H1 (cell line): Measurements from ENCODE around the gene RSU1. TPM values are rescaled to one million over a fixed set of nuclear protein-coding genes. Genes with fewer than 3 reads are reported as not detected.

Experiments used
- CTCF ChIA-PET: fragments of 300-600 bp; sonication (Branson Sonifier 250); formaldehyde crosslinking; loops from one replicate; lab custom pipeline; 2021; ENCODE audit not compliant: partially characterized antibody; lab: Charles Lee
- POLR2A ChIA-PET: fragments of 300-600 bp; sonication (Branson Sonifier 250); formaldehyde crosslinking; loops from one replicate; lab custom pipeline; 2021; ENCODE audit warnings: inconsistent platforms; ENCODE audit not compliant: partially characterized antibody; lab: Charles Lee
- DNase-seq, 2 experiments: peaks; one replicate each; pipeline versions ENCODE4 v3.0.0 to v3.0.0-alpha.2; 2010 to 2022; ENCODE audit warnings: low spot score in 2 of 2, low read depth in 1 of 2, mixed read lengths in 1 of 2
- FAIRE-seq: peaks from 2 replicates; lab custom pipeline; 2011; peaks lifted over from hg19 to GRCh38; lab: Jason Lieb, UNC
- H2AFZ ChIP-seq: 2 replicates; pipeline ENCODE4 v1.8.1; 2012; ENCODE audit warnings: low read length, inconsistent platforms
- H2AK5ac ChIP-seq: 2 replicates; pipeline ENCODE4 v1.6.1; 2013; ENCODE audit warnings: low read depth, low read length
- H2BK120ac ChIP-seq: replicated peaks from 2 replicates; pipeline ENCODE3; 2013; ENCODE audit warnings: low read depth, low read length, inconsistent platforms
- H2BK12ac ChIP-seq: 2 replicates; pipeline ENCODE4 v1.6.1; 2013; ENCODE audit warnings: low read depth, low read length
- H2BK15ac ChIP-seq: 2 replicates; pipeline ENCODE4 v1.6.1; 2013; ENCODE audit warnings: low read length
- H2BK20ac ChIP-seq: 2 replicates; pipeline ENCODE4 v1.6.1; 2013; ENCODE audit warnings: low read length
- H2BK5ac ChIP-seq: 2 replicates; pipeline ENCODE4 v1.6.1; 2013; ENCODE audit warnings: low read depth, low read length
- H3K14ac ChIP-seq: 2 replicates; pipeline ENCODE4 v1.6.1; 2013; ENCODE audit warnings: inconsistent platforms; ENCODE audit not compliant: insufficient read length
- H3K18ac ChIP-seq: 2 replicates; pipeline ENCODE4 v1.6.1; 2013; ENCODE audit warnings: low read length; ENCODE audit errors: extremely low read depth
- H3K23ac ChIP-seq: 2 replicates; pipeline ENCODE4 v1.6.1; 2013; ENCODE audit warnings: inconsistent platforms; ENCODE audit not compliant: insufficient read length
- H3K23me2 ChIP-seq: 2 replicates; pipeline ENCODE4 v1.6.1; 2013; ENCODE audit warnings: low read depth, low read length
- H3K27ac ChIP-seq: 2 replicates; pipeline ENCODE4 v1.6.1; 2011; ENCODE audit warnings: low read depth, low read length, inconsistent platforms
- H3K27me3 ChIP-seq, 4 experiments: replicated peaks in 1 of 4; 1 replicate in 1 of 4; 2 replicates in 3 of 4; pipeline versions ENCODE4 v1.6.1 to v1.8.1; 2011 to 2013; ENCODE audit warnings: low read length in 3 of 4, mild to moderate bottlenecking in 3 of 4, inconsistent platforms in 2 of 4, mixed read lengths in 2 of 4, moderate library complexity in 1 of 4; ENCODE audit not compliant: control insufficient read depth in 3 of 4, insufficient read depth in 3 of 4; ENCODE audit errors: extremely low read depth in 1 of 4
- H3K36me3 ChIP-seq, 4 experiments: 2 replicates each; pipeline versions ENCODE4 v1.6.1 to v1.8.1; 2011 to 2013; ENCODE audit warnings: mild to moderate bottlenecking in 4 of 4, low read length in 3 of 4, moderate library complexity in 2 of 4, control low read depth in 1 of 4, inconsistent platforms in 1 of 4; ENCODE audit not compliant: insufficient read depth in 4 of 4, control insufficient read depth in 2 of 4
- H3K4ac ChIP-seq: replicated peaks from 2 replicates; pipeline ENCODE3; 2013; ENCODE audit warnings: low read length, low read depth, mixed read lengths, inconsistent platforms; ENCODE audit not compliant: insufficient read length
- H3K4me1 ChIP-seq, 4 experiments: replicated peaks in 1 of 4; 1 replicate in 1 of 4; 2 replicates in 3 of 4; pipeline versions ENCODE4 v1.6.1 to v1.8.1; 2011 to 2013; ENCODE audit warnings: low read length in 3 of 4, inconsistent platforms in 2 of 4, mixed read lengths in 1 of 4; ENCODE audit not compliant: insufficient read depth in 4 of 4, control insufficient read depth in 3 of 4
- H3K4me2 ChIP-seq, 2 experiments: 2 replicates each; pipeline versions ENCODE4 v1.6.1 to v1.8.1; 2011 to 2013; ENCODE audit warnings: low read depth in 2 of 2, low read length in 2 of 2, control low read depth in 1 of 2, inconsistent platforms in 1 of 2, mild to moderate bottlenecking in 1 of 2; ENCODE audit not compliant: insufficient read depth in 1 of 2
- H3K4me3 ChIP-seq, 4 experiments: fragments of 200-600, 300-600 bp in 1 of 4; sonication (generic), shearing (Covaris generic), sonication (Bioruptor Twin) in 1 of 4; 2 replicates each; pipeline versions ENCODE4 v1.5.1 to v1.8.1; 2011 to 2016; ENCODE audit warnings: low read length in 4 of 4, low read depth in 3 of 4, control low read depth in 2 of 4, inconsistent platforms in 2 of 4, mild to moderate bottlenecking in 2 of 4, mixed read lengths in 1 of 4, moderate library complexity in 1 of 4; ENCODE audit not compliant: insufficient read depth in 2 of 4; ENCODE audit errors: extremely low read depth in 1 of 4
- H3K56ac ChIP-seq: replicated peaks from 2 replicates; pipeline ENCODE3; 2013; ENCODE audit warnings: low read depth, mild to moderate bottlenecking, mixed read lengths, low read length, inconsistent platforms; ENCODE audit not compliant: insufficient read length
- H3K79me1 ChIP-seq: 2 replicates; pipeline ENCODE4 v1.6.1; 2013; ENCODE audit warnings: low read depth, low read length, control low read depth
- H3K79me2 ChIP-seq, 2 experiments: 2 replicates each; pipeline versions ENCODE4 v1.6.1 to v1.8.1; 2012 to 2013; ENCODE audit warnings: low read length in 2 of 2, mild to moderate bottlenecking in 2 of 2, inconsistent platforms in 1 of 2; ENCODE audit not compliant: insufficient read depth in 2 of 2, control insufficient read depth in 1 of 2
- H3K9ac ChIP-seq, 4 experiments: replicated peaks in 1 of 4; 1 replicate in 1 of 4; 2 replicates in 3 of 4; pipeline versions ENCODE4 v1.6.1 to v1.8.1; 2011 to 2013; ENCODE audit warnings: low read depth in 3 of 4, low read length in 3 of 4, control low read depth in 2 of 4, mild to moderate bottlenecking in 2 of 4, moderate library complexity in 2 of 4, inconsistent platforms in 1 of 4; ENCODE audit errors: extremely low read depth in 1 of 4
- H3K9me3 ChIP-seq, 2 experiments: 2 replicates each; pipeline versions ENCODE4 v1.6.1 to v1.8.1; 2012 to 2013; ENCODE audit warnings: mild to moderate bottlenecking in 2 of 2, moderate library complexity in 2 of 2, control low read depth in 1 of 2, inconsistent platforms in 1 of 2, low read depth in 1 of 2, low read length in 1 of 2, mixed read lengths in 1 of 2; ENCODE audit not compliant: insufficient read depth in 2 of 2
- H4K20me1 ChIP-seq, 2 experiments: replicated peaks in 1 of 2; 2 replicates each; pipeline versions ENCODE3 to v1.8.1; 2011 to 2013; ENCODE audit warnings: inconsistent platforms in 2 of 2, low read length in 2 of 2, mild to moderate bottlenecking in 1 of 2; ENCODE audit not compliant: insufficient read depth in 2 of 2, control insufficient read depth in 1 of 2
- H4K5ac ChIP-seq: 2 replicates; pipeline ENCODE4 v1.6.1; 2013; ENCODE audit warnings: low read length, low read depth, mixed read lengths, inconsistent platforms; ENCODE audit not compliant: insufficient read length
- H4K8ac ChIP-seq: 2 replicates; pipeline ENCODE4 v1.8.0; 2013; ENCODE audit warnings: mild to moderate bottlenecking, moderate library complexity, low read length, inconsistent platforms; ENCODE audit not compliant: insufficient read depth; ENCODE audit errors: extremely low read depth
- H4K91ac ChIP-seq: replicated peaks from 2 replicates; pipeline ENCODE3; 2013; ENCODE audit warnings: low read length, mixed read lengths, inconsistent platforms; ENCODE audit not compliant: insufficient read length
- ASH2L ChIP-seq: fragments of 200-600, 300-600 bp; sonication (generic); IDR thresholded peaks from one replicate; pipeline ENCODE4 v1.7.1; 2017; ENCODE audit warnings: low read length
- CBX8 ChIP-seq: fragments of 300-800, 300-1000 bp; sonication (generic); IDR thresholded peaks from 2 replicates; pipeline ENCODE4 v1.7.1; 2016; ENCODE audit warnings: low read depth, low read length, borderline replicate concordance
- CHD1 ChIP-seq: IDR thresholded peaks from 2 replicates; pipeline ENCODE4 v1.6.1; 2012; ENCODE audit warnings: low read depth, low read length, improper control_type of control experiment
- HDAC2 ChIP-seq, 2 experiments: fragments of 300-600 bp in 1 of 2; sonication (generic) in 1 of 2; IDR thresholded peaks; 2 replicates each; pipeline ENCODE4 v1.6.1; 2011 to 2012; ENCODE audit warnings: low read depth in 2 of 2, low read length in 2 of 2, mild to moderate bottlenecking in 2 of 2, moderate library complexity in 2 of 2, borderline replicate concordance in 1 of 2, inconsistent platforms in 1 of 2
- KDM1A ChIP-seq: fragments of 200-600, 300-600 bp; sonication (generic); IDR thresholded peaks from 2 replicates; pipeline ENCODE4 v1.7.1; 2016; ENCODE audit warnings: mild to moderate bottlenecking, low read length, borderline replicate concordance
- SIRT6 ChIP-seq: IDR thresholded peaks from one replicate; pipeline ENCODE4 v1.7.1; 2012; ENCODE audit warnings: low read length, inconsistent platforms
- SP2 ChIP-seq: IDR thresholded peaks from 2 replicates; pipeline ENCODE4 v1.6.1; 2012; ENCODE audit warnings: mild to moderate bottlenecking, low read length, inconsistent platforms
- TEAD4 ChIP-seq: IDR thresholded peaks from 2 replicates; pipeline ENCODE4 v1.6.1; 2012; ENCODE audit warnings: low read depth, low read length, inconsistent platforms, mixed read lengths
- WGBS, 2 experiments: shearing (Covaris generic) in 1 of 2; methylation state at CpG; one replicate each; pipeline versions ENCODE4 v1.1.6 to v1.1.7; 2013 to 2015; ENCODE audit warnings: low lambda C conversion rate in 2 of 2, mixed read lengths in 2 of 2, inconsistent platforms in 1 of 2, low coverage in 1 of 2, missing lambda C conversion rate in 1 of 2; ENCODE audit not compliant: insufficient replicate concordance in 2 of 2, insufficient coverage in 1 of 2, insufficient read length in 1 of 2; ENCODE audit errors: extremely low coverage in 1 of 2, missing lambda C conversion rate in 1 of 2; 5-methylcytosine and 5-hydroxymethylcytosine counted together
- polyA plus RNA-seq, 7 experiments: library from polyadenylated mRNA; depleted of rRNA in 3 of 7; stranded (reverse) in 5 of 7; unstranded in 2 of 7; fragments of >200 nt in 5 of 7; fragments of 200-250 nt in 2 of 7; gene quantifications; 1 replicate in 5 of 7; 2 replicates in 1 of 7; 4 replicates in 1 of 7; pipeline versions ENCODE4 v1.2.1 to v1.2.3, GENCODE V29; 2011 to 2013; ENCODE audit warnings: missing spikeins in 2 of 7, mixed read lengths in 2 of 7
- total RNA-seq: library from RNA; stranded (reverse); fragmentation: NEBNext Ultra II Directional; extraction: Animal tissue kit (Norgen Biotek cat#: 25700); gene quantifications from 2 replicates; pipeline ENCODE4 v1.2.1, GENCODE V29; 2021
- TF ChIP-seq, protein P1 (sequence below): IDR thresholded peaks from 2 replicates; pipeline ENCODE4 v1.6.1; 2012; ENCODE audit warnings: inconsistent platforms

The RSU1 gene
- total and polyA plus RNA-seq, 2 of the 8 experiments (the other 6 are each of a cell fraction or from before 2014, with no cell fraction given) = 50.0 to 68.2 TPM

DNA sequence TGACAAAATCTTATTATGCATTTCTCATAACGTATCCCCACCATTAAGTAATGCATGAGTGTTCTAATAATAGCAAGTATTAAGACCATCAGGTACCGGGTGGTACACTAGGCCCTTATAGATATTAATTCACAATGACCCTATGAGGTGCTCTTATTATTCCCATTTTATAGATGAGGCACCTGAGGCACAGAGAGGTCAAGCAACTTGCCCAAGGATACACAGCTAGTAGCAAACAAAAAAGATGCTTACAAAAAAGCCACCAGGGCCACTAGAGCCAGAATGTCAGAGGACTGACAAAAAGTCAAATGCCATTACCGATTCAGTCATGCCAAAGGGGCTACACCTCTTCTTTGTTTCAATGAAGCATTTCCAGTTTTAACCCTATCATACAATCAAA is 5.9 kb downstream of the RSU1 start:
- Histone ChIP-seq H2BK5ac (no peak overlapping the region), H3K56ac (no peak overlapping the region), H2BK120ac (no peak overlapping the region), H3K23ac (no peak overlapping the region), H3K79me1 (peaks cover 5% of the 10 kb centered on the region; the same call in 1 of the 2 replicates), H2BK12ac (no peak overlapping the region), H3K18ac (no peak overlapping the region), H3K23me2 (no peaks in the 10 kb centered on the region), H2AK5ac (no peak overlapping the region), H3K36me3 (no peaks in the 10 kb centered on the region), H3K4ac (no peak overlapping the region), H3K9ac (no peak overlapping the region), H4K20me1 (peaks cover 0 to 2% of the 10 kb centered on the region in 2 experiments), H4K91ac (no peak overlapping the region), H2AFZ (no peak overlapping the region), H3K9me3 (no peaks in the 10 kb centered on the region), H3K79me2 (peaks cover 4 to 47% of the 10 kb centered on the region in 2 experiments; a peak in 2 of 4 replicates), H3K4me1 (no peaks in the 10 kb centered on the region), H3K4me2 (no peak overlapping the region), H3K4me3 (no peak overlapping the region), H2BK15ac (no peak overlapping the region), H4K8ac (no peak overlapping the region), H3K14ac (no peak overlapping the region), H3K27me3 (no peaks in the 10 kb centered on the region), H4K5ac (no peak overlapping the region), H3K27ac (no peak overlapping the region), H2BK20ac (no peak overlapping the region)
- DNase-seq (no peak), FAIRE-seq (no peak)
- TF ChIP-seq SP2 = no peak
- TF ChIP-seq, protein P1, sequence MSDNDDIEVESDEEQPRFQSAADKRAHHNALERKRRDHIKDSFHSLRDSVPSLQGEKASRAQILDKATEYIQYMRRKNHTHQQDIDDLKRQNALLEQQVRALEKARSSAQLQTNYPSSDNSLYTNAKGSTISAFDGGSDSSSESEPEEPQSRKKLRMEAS = no peak
- TF ChIP-seq HDAC2 (IDR thresholded peaks at IDR 0.05; ENCODE audit: borderline replicate concordance in 1 of 2, low read depth in 2 of 2, low read length in 2 of 2) = 0 out of 4 replicates have a peak, but pooled peaks of 1 of the 2 experiments have one; percentile 51
- TF ChIP-seq TEAD4 = no peak
- no peak for TF ChIP-seq ASH2L
- peak; percentile 55; the same call in 1 of the 2 replicates for TF ChIP-seq KDM1A
- TF ChIP-seq SIRT6 = no peak
- no peak for TF ChIP-seq CHD1
- no peak for TF ChIP-seq CBX8
- POLR2A ChIA-PET = no interaction called here
- CTCF ChIA-PET = interaction anchor here (0.8 to 2.0 kb wide), 2 partner anchors 17 to 357 kb away, joined by 3 to 5 read pairs; no protein-coding TSS in a partner anchor
- 87% methylated on average over 3 of the region's 3 CpGs; no CpG with 5 or more reads in 1 of the 2 experiments for WGBS, 2 experiments
